ENCODE data around the gene UMOD.

UMOD gene

DNA sequence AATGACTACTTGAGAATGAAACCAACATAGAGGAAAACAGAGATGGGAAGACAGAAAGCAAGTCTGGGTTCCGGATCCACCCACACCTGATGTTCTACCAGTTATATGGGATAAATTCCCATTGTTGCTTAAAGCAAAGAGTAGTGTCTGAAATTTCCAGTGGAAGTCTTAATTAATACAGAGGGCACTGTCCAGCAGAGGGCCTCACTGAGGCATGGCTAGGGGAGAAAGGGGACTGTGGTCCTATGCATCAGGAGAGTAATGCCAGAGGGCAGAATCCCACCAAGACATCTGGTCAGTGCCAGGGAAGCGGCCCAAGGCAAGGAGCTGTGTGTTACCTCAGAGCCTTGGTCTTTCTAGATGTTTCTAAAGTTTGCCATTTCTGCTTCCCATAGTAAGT, 7.5 kb upstream of the UMOD start:
- DNase-seq (ENCODE audit: insufficient read length) (no peak), FAIRE-seq (no peak)
- no peak for TF ChIP-seq POLR2AphosphoS5 (IDR thresholded peaks at IDR 0.05; ENCODE audit: low read depth, low read length)
- no peak for TF ChIP-seq TAF1 (IDR thresholded peaks at IDR 0.05; ENCODE audit: borderline replicate concordance, low read depth, low read length)
- no peak for TF ChIP-seq POLR2A (IDR thresholded peaks at IDR 0.05; ENCODE audit: low read depth, low read length)

DNA sequence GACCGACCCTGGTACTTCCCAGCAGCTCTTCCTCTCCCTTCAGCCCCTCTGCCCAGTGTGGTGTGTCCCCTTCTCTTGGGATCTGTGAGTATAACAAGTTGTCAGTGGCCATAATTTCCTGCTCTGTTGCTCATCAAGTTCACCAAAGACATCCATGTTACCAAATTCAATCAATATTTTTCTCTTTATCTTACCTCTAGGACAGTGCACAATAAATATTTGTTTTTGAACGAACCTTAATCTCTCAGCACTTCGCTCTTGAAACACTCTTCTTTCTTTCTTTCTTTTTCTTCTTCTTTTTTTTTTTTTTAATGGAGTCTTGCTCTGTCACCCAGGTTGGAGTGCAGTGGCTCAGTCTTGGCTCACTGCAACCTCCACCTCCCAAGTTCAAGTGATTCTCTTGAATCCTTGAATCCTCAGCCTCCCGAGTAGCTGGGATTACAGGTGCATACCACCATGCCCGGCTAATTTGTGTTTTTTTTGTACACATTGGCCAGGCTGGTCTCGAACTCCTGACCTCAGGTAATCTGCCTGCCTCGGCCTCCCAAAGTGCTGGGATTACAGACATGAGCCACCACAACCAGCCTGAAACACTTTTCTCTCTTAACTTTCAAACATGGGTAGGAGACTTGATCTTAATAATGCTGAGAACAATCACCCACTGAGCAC, 2.7 kb upstream of the UMOD start:
- no peak for TF ChIP-seq TAF1 (IDR thresholded peaks at IDR 0.05; ENCODE audit: borderline replicate concordance, low read depth, low read length)
- DNase-seq (ENCODE audit: insufficient read length) (no peak), FAIRE-seq (no peak)

DNA sequence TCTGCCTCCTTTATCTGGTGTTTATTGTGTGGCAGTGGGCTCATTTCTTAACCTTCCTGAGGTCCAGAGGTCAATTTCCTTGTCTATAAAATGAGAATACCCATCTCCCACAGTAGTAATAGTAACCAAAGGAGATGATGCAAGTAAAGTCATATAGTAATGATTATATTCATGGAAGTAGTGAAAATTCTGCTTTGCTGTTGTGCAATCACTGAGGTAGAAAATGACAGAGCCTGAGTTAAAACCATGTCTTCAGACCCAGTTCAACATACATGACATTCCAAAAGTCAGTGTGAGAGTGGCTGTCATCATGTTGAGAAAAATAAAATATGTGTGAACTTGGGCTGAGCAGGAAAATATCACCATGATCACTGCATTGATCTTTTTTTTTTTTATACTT, 864 bp upstream of the UMOD start:
- no peak for TF ChIP-seq TAF1 (IDR thresholded peaks at IDR 0.05; ENCODE audit: borderline replicate concordance, low read depth, low read length)
- TF ChIP-seq POLR2A (IDR thresholded peaks at IDR 0.05; ENCODE audit: low read depth, low read length), result no peak
- no peak for TF ChIP-seq POLR2AphosphoS5 (IDR thresholded peaks at IDR 0.05; ENCODE audit: low read depth, low read length)
- FAIRE-seq, result no peak
- DNase-seq (ENCODE audit: insufficient read length), result no peak

DNA sequence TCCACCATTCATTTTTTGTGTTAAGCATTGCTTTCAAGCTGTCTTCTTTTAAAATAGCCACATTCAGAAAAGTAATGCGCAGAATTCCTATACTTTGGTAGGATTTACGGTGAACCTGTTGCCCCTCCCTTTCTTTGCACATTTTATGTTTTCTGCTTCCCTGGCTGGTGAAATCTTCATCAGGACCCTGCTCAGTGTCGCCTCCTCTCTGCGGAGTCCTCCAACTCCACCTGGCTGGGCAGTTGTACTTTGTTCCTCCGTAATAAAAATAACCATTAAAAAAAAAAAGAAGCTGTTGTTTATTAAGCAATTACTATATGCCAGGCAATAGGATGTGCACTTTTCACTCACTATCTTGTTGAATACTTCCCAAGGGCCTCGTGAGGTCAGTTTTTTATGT, 2.9 kb downstream of the UMOD start:
- no peak for FAIRE-seq

DNA sequence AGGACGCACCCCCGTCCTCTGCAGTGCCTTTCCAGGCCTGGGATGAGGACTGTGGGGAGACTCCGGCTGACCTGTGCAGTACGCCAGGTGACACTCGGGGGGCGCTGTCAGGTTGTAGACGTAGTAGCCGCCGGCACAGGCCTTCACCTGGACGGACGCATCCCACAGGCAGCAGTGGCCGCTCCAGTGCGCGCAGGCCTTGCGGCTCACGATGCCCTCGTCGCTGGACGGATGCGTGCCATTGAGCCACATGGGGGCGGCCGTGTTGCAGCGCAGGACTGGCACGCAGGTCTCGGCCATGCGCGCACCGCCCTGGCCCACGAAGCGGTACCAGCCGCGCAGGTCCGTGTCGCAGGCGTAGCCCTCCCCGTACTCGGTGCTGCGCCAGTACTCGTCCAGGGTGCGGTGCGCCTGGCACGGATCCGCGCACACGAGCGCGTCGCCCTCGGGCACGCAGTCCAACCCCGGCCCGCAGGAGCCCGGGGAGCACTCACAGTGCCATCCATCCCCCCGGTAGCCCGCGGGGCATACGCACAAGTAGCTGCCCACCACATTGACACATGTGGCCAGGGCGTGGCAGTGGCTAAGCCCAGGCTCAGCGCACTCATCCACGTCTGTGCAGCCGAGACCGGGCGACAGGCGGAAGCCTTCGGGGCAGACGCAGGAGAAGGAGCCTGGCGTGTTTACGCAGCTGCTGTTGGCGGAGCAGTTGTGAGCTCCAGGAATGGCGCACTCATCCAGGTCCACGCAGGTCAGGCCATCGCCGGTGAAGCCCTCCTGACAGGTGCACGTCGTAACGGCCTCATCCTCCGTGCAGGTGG, 3.9 kb downstream of the UMOD start:
- peak; percentile 10 for DNase-seq (ENCODE audit: insufficient read length)
- FAIRE-seq, result no peak
- TF ChIP-seq POLR2A (IDR thresholded peaks at IDR 0.05; ENCODE audit: low read depth, low read length) (no peak), TAF1 (IDR thresholded peaks at IDR 0.05; ENCODE audit: borderline replicate concordance, low read depth, low read length) (no peak), POLR2AphosphoS5 (IDR thresholded peaks at IDR 0.05; ENCODE audit: low read depth, low read length) (no peak)

More for the DNA sequence above, 2.9 kb downstream of the UMOD start:
- TF ChIP-seq POLR2AphosphoS5 (IDR thresholded peaks at IDR 0.05; ENCODE audit: low read depth, low read length) (no peak), TAF1 (IDR thresholded peaks at IDR 0.05; ENCODE audit: borderline replicate concordance, low read depth, low read length) (no peak), POLR2A (IDR thresholded peaks at IDR 0.05; ENCODE audit: low read depth, low read length) (no peak)
- DNase-seq (ENCODE audit: insufficient read length), result no peak

DNA sequence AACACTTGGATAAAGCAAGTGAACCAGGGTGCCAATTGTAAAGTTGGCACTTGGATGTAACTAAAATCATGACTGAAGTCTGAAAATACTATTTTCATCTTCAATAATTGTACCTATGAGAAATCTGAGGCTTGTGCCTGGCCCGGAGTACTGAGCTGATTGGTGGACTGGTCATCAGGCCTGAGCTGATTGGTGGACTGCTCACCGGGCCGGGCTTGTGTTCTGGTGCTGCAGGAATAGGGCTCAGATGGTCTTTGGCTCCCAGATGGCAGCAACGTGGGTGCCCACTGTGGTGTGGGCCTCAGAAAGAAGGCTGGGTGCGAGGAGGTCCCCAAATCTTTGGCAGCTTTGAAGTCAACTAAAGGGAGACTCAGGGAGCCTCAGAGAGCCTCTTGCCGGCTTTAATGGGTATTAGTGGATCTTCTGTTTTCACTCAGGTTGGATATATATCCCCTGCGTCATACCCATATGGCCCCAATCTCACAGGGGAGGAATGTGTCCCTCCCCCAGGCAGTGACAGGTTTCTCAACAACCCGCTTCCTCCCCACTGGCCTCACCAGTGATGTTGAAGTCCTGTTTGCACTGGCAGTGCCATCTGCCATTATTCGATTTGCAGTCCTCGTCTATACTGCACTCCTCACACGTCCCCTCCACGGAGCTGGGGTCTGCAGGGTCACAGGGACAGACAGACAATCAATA, 4.7 kb downstream of the UMOD start:
- FAIRE-seq (no peak), DNase-seq (ENCODE audit: insufficient read length) (no peak)
- TF ChIP-seq TAF1 (IDR thresholded peaks at IDR 0.05; ENCODE audit: borderline replicate concordance, low read depth, low read length) (no peak), POLR2AphosphoS5 (IDR thresholded peaks at IDR 0.05; ENCODE audit: low read depth, low read length) (no peak)

DNA sequence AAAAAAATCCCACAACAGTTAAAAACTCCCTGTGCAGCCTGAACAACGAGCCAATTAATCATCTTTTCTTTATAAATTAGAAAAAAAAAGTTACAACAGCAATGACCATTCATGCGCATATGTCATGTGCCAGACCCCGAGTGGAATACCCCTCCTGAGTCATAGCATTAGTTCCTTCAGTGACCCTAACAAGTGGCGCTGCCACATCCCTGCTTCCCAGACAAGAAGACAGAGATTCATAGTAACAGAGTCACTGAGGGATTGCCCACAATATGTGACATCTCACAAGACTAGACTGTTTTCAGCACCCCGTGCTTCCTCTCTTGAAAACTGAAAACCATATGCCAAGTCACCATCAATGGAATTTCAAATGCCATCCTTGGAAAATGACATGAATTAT, 7.9 kb downstream of the UMOD start:
- DNase-seq (ENCODE audit: insufficient read length) (no peak), FAIRE-seq (no peak)
- no peak for TF ChIP-seq POLR2AphosphoS5 (IDR thresholded peaks at IDR 0.05; ENCODE audit: low read depth, low read length)
- no peak for TF ChIP-seq TAF1 (IDR thresholded peaks at IDR 0.05; ENCODE audit: borderline replicate concordance, low read depth, low read length)
- TF ChIP-seq POLR2A (IDR thresholded peaks at IDR 0.05; ENCODE audit: low read depth, low read length), result no peak

DNA sequence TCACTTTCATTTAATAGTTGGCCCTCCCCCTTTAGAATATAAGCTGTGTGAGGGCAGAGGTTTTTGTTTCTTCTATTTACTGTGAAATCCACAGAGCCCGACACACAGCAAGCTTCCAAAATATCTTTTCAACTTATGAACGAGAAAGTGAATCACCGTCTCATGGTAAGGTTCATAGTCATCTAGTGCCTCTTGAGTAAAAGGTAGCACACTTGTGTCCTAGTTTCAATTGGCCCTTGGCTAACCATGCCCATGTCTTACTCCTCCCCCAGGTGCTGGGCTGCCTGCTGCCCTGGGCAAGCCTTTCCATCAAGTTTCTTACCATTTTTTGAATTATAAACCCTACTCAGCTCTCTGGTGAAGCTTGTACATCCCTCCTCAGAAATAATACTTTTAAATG, 12.8 kb downstream of the UMOD start:
- DNase-seq (ENCODE audit: insufficient read length) (no peak), FAIRE-seq (no peak)
- TF ChIP-seq POLR2AphosphoS5 (IDR thresholded peaks at IDR 0.05; ENCODE audit: low read depth, low read length) (no peak), POLR2A (IDR thresholded peaks at IDR 0.05; ENCODE audit: low read depth, low read length) (no peak), TAF1 (IDR thresholded peaks at IDR 0.05; ENCODE audit: borderline replicate concordance, low read depth, low read length) (no peak)

DNA sequence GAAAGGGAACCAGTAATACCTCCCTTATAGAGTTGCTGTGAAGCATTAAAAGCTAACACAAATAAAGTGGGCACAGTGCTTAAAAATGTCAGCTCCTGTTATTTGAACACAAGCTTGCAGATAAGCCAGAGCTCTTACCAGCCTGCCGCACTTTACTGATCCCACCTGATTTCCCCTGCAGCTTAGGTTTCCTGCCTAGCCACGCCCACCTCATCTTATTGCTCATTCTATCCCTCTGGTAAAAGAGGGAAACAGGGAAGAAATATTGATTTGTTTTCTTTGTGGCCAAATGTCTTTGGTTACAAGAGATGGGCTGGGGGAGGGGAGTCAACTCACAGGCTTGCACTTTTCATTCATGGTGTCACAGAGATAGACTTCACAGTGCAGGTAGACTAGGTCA, 15.6 kb downstream of the UMOD start:
- DNase-seq (ENCODE audit: insufficient read length) (no peak), FAIRE-seq (no peak)
- no peak for TF ChIP-seq TAF1 (IDR thresholded peaks at IDR 0.05; ENCODE audit: borderline replicate concordance, low read depth, low read length)

DNA sequence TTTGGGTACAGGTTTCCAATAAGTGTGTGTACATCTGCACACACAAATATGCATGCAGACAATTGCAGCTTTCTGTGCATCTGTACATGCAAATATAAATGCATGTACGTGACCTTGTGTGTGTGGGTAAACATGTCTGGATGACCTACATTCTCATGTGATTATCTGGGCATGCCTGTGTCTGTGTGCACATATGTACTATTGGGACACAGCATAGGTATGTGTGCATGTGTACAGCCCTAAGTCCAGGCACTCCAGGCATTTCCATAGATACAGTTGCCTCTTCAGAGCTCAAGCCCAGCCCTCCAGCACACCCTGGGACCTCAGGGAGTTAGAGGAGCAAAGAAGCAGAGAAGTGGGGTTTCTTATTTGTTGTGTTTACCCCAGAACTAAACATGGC, 18.1 kb downstream of the UMOD start:
- DNase-seq (ENCODE audit: insufficient read length) (no peak), FAIRE-seq (no peak)
- TF ChIP-seq POLR2AphosphoS5 (IDR thresholded peaks at IDR 0.05; ENCODE audit: low read depth, low read length) (no peak), TAF1 (IDR thresholded peaks at IDR 0.05; ENCODE audit: borderline replicate concordance, low read depth, low read length) (no peak), POLR2A (IDR thresholded peaks at IDR 0.05; ENCODE audit: low read depth, low read length) (no peak)

DNA sequence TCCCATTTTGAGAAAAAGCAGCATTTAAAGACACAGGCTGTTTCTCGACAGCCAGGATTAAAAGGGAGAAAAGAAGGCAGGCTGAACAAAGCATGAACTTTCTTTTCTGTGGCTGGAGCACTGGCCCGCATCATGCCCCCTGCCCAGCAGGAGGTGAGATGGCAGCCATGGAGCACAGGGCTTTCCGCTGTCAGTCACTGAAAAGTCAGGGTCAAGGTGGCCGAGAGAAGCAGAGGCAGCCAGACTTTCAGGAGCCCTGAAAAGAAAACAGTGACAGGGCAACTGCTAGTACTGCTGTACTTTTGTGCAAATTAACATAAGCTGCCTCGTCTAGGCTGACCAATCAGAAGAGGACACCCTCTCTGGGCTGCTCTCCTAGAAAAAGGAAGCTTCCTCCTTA, 19.4 kb downstream of the UMOD start:
- FAIRE-seq (no peak), DNase-seq (ENCODE audit: insufficient read length) (no peak)
- TF ChIP-seq POLR2A (IDR thresholded peaks at IDR 0.05; ENCODE audit: low read depth, low read length) (no peak), POLR2AphosphoS5 (IDR thresholded peaks at IDR 0.05; ENCODE audit: low read depth, low read length) (no peak), TAF1 (IDR thresholded peaks at IDR 0.05; ENCODE audit: borderline replicate concordance, low read depth, low read length) (no peak)

DNA sequence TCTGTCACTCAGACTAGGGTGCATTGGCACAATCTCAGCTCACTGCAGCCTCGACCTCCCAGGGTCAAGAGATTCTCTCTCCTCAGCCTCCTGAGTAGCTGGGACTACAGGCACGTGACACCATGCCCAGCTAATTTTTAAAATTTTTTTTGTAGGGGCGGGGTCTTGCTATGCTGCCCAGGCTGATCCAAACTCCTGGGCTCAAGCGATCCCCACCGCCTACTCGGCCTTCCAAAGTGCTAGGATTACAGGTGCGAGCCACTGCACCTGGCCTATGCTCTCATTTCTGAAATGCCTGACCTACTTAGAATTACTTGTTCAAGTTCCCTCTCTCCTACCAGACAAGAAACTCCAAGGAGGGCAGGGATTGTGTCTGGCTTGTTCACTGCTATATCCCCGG, 20.1 kb downstream of the UMOD start:
- no peak for FAIRE-seq
- no peak for TF ChIP-seq TAF1 (IDR thresholded peaks at IDR 0.05; ENCODE audit: borderline replicate concordance, low read depth, low read length)
- TF ChIP-seq POLR2A (IDR thresholded peaks at IDR 0.05; ENCODE audit: low read depth, low read length), result no peak
- no peak for TF ChIP-seq POLR2AphosphoS5 (IDR thresholded peaks at IDR 0.05; ENCODE audit: low read depth, low read length)
- no peak for DNase-seq (ENCODE audit: insufficient read length)
